Dermis microvascular lymphatic vessel endothelial cell (primary cell): ENCODE data around the gene UBAC2. TPM values are rescaled to one million over a fixed set of nuclear protein-coding genes. Genes with fewer than 3 reads are reported as not detected.

Experiments
- DNase-seq, 2 donors: peaks; one replicate each; pipeline versions ENCODE4 v3.0.0 to v3.0.0-alpha.2; 2010; ENCODE audit warnings: low read depth in 2 of 2
- total RNA-seq: library from RNA; depleted of rRNA; stranded (reverse); fragments of >200 nt; gene quantifications from 2 replicates; pipeline ENCODE4 v1.2.1, GENCODE V29; 2014

UBAC2 gene
- total RNA-seq, 1 donor from 2014 or later, result 25.8 TPM

DNA sequence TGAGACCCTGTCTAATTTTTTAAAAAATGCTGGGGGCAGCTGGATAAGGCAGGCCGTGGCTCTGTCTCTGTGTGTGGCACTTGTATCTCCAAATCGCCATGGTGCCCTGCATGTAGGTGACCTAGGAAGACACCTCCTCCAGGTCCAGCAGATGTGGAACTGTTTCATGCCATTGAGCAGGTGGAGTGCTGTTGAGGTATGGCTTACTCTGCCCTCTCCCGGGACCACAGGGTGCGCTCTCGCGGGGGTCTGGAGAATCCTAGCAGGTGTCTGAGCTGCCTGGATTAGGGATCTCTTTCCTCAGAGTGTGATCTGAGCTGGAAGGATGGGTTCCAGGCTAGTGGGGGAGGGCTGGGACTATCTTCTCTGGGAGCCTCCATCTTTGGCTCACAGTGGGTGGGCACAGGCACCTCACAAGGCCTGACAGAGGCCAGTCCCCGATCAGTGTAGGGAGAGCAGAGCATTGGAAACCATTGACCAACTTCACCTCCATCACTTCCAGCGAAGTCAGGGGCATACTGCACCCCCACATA, 233.0 kb downstream of the UBAC2 start:
- DNase-seq, result no peak

- DNase-seq, result peak in 1 of 2 donors; percentile 11
Observed at GRCh38 chr13:99434258-99434788, 233.7 kb downstream of the UBAC2 start.

DNA sequence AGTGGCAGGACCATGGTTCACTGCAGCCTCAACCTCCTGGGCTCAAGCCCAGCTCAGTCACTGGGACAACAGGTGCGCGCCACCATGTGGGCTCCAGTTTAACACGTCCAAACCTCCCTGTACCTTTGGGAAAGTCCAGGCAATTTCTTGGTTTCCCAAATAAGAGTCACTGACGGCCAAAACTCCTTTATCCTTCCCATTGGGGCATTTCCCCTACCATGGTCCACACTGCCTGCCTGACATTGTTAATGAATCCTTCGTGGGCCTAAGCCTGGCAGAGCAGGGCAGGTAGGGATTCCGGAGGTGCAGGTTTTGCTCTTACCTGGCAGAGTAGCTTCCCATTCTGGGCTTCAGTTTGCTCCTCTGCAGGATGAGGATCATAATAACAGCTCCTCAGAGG, 234.5 kb downstream of the UBAC2 start:
- no peak for DNase-seq

DNA sequence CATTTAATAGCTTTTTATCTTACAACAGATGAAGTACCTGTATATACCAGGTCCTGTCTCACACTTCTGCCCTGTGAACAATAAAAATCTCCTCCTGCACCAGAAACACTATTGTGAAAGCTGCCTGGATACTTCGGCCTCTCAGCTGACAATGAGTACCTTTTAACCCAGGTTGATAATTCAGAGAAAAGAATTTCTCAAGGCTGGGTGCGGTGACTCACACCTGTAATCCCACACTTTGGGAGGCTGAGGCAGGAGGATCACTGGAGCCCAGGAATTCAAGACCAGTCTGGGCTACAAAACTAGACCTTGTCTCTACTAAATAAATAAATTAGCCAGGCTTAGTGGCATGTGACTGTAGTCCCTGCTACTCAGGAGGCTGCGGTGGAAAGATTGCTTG, 235.3 kb downstream of the UBAC2 start:
- no peak for DNase-seq

Other genes starting within 250 kb of the UBAC2 start
- gene DOCK9, start 222.8 kb upstream of the UBAC2 start, total RNA-seq, result 249 and 356 TPM in 2 replicates
- gene GPR18, start 57.5 kb downstream of the UBAC2 start, total RNA-seq, result not detected in 2 replicates
- gene GPR183, start 106.5 kb downstream of the UBAC2 start, total RNA-seq, result 1.2 and 1.6 TPM in 2 replicates